ENCODE measurements around the gene MDGA2.
"Not testable (repeated sequence)": the region's sequence is repeated elsewhere in the genome, so short reads cannot be mapped to it uniquely, and the experiment has no call there.

Gene MDGA2

GRCh38 chr14:47328376-47328775, 347.0 kb downstream of the MDGA2 start:
- DNase-seq (ENCODE audit: low read depth): no peak

GRCh38 chr14:47327336-47327735, 348.1 kb downstream of the MDGA2 start:
- no peak for DNase-seq (ENCODE audit: low read depth)

GRCh38 chr14:47322751-47323150, 352.7 kb downstream of the MDGA2 start:
- DNase-seq (ENCODE audit: low read depth): no peak

GRCh38 chr14:47302121-47302520, 373.3 kb downstream of the MDGA2 start:
- DNase-seq (ENCODE audit: low read depth): no peak

- DNase-seq (ENCODE audit: low read depth): no peak
Observed at GRCh38 chr14:47300796-47301195, 374.6 kb downstream of the MDGA2 start.

GRCh38 chr14:47297374-47297773, 378.0 kb downstream of the MDGA2 start:
- no peak for DNase-seq (ENCODE audit: low read depth)

GRCh38 chr14:47284283-47284682, 391.1 kb downstream of the MDGA2 start:
- DNase-seq (ENCODE audit: low read depth): no peak

GRCh38 chr14:47281761-47282160, 393.6 kb downstream of the MDGA2 start:
- DNase-seq (ENCODE audit: low read depth): not testable (repeated sequence)

- no peak for DNase-seq (ENCODE audit: low read depth)
Observed at GRCh38 chr14:47278233-47278842, 397.1 kb downstream of the MDGA2 start.

GRCh38 chr14:47277703-47278102, 397.7 kb downstream of the MDGA2 start:
- DNase-seq (ENCODE audit: low read depth): no peak

GRCh38 chr14:47276931-47277330, 398.5 kb downstream of the MDGA2 start:
- DNase-seq (ENCODE audit: low read depth): no peak

- no peak for DNase-seq (ENCODE audit: low read depth)
Observed at GRCh38 chr14:47273939-47274338, 401.5 kb downstream of the MDGA2 start.

GRCh38 chr14:47270715-47271114, 404.7 kb downstream of the MDGA2 start:
- no peak for DNase-seq (ENCODE audit: low read depth)

- DNase-seq (ENCODE audit: low read depth): no peak
Observed at GRCh38 chr14:47269756-47270492, 405.5 kb downstream of the MDGA2 start.

- DNase-seq (ENCODE audit: low read depth): no peak
Observed at GRCh38 chr14:47264842-47265241, 410.6 kb downstream of the MDGA2 start.

GRCh38 chr14:47262801-47263200, 412.6 kb downstream of the MDGA2 start:
- DNase-seq (ENCODE audit: low read depth): no peak

GRCh38 chr14:47261350-47261749, 414.1 kb downstream of the MDGA2 start:
- DNase-seq (ENCODE audit: low read depth): no peak

- no peak for DNase-seq (ENCODE audit: low read depth)
Observed at GRCh38 chr14:47259796-47260195, 415.6 kb downstream of the MDGA2 start.

GRCh38 chr14:47257013-47257412, 418.4 kb downstream of the MDGA2 start:
- DNase-seq (ENCODE audit: low read depth): no peak

- DNase-seq (ENCODE audit: low read depth): no peak
Observed at GRCh38 chr14:47252802-47253201, 422.6 kb downstream of the MDGA2 start.

GRCh38 chr14:47246367-47246766, 429.0 kb downstream of the MDGA2 start:
- no peak for DNase-seq (ENCODE audit: low read depth)

GRCh38 chr14:47242579-47242978, 432.8 kb downstream of the MDGA2 start:
- not testable (repeated sequence) for DNase-seq (ENCODE audit: low read depth)

GRCh38 chr14:47240748-47241437, 434.5 kb downstream of the MDGA2 start:
- DNase-seq (ENCODE audit: low read depth): no peak

Measured in stromal cell of bone marrow (primary cell).